ENCODE measurements around the gene NBEA.
A peak's percentile ranks its signal among the peaks of the same experiment; 100 is the strongest.
"Not testable (repeated sequence)": the region's sequence is repeated elsewhere in the genome, so short reads cannot be mapped to it uniquely, and the experiment has no call there.

Gene NBEA

GRCh38 chr13:34941835-34942731, at the start of gene NBEA:
Gene NBEA (plus strand): TSS chr13:34942270. CDS start chr13:34942821, 551 bp downstream.
- peak; percentile 77 for DNase-seq

GRCh38 chr13:34894756-34895155, 47.3 kb upstream of the NBEA start:
- no peak for DNase-seq

GRCh38 chr13:34897220-34897619, 44.9 kb upstream of the NBEA start:
- DNase-seq = no peak

- DNase-seq = no peak
Observed at GRCh38 chr13:34899888-34900287, 42.2 kb upstream of the NBEA start.

GRCh38 chr13:34900288-34900739, 41.8 kb upstream of the NBEA start:
- DNase-seq = no peak

- no peak for DNase-seq
Observed at GRCh38 chr13:34901572-34901971, 40.5 kb upstream of the NBEA start.

GRCh38 chr13:34911159-34911558, 30.9 kb upstream of the NBEA start:
- no peak for DNase-seq

GRCh38 chr13:34913040-34913439, 29.0 kb upstream of the NBEA start:
- peak; percentile 5 for DNase-seq

- no peak for DNase-seq
Observed at GRCh38 chr13:34914416-34914815, 27.7 kb upstream of the NBEA start.

GRCh38 chr13:34926508-34926907, 15.6 kb upstream of the NBEA start:
- peak; percentile 54 for DNase-seq

- DNase-seq = not testable (repeated sequence)
Observed at GRCh38 chr13:34928676-34929075, 13.4 kb upstream of the NBEA start.

- DNase-seq = no peak
Observed at GRCh38 chr13:34931572-34931971, 10.5 kb upstream of the NBEA start.

GRCh38 chr13:34933349-34933748, 8.7 kb upstream of the NBEA start:
- no peak for DNase-seq

- no peak for DNase-seq
Observed at GRCh38 chr13:34933786-34934185, 8.3 kb upstream of the NBEA start.

- no peak for DNase-seq
Observed at GRCh38 chr13:34935841-34936240, 6.2 kb upstream of the NBEA start.

GRCh38 chr13:34939771-34940170, 2.3 kb upstream of the NBEA start:
- no peak for DNase-seq

- DNase-seq = no peak
Observed at GRCh38 chr13:34941436-34941834, 635 bp upstream of the NBEA start.

GRCh38 chr13:34942732-34943435, 814 bp downstream of the NBEA start:
- DNase-seq = peak; percentile 13

GRCh38 chr13:34943436-34944273, 1.6 kb downstream of the NBEA start:
- DNase-seq = no peak

GRCh38 chr13:34944274-34944634, 2.2 kb downstream of the NBEA start:
- no peak for DNase-seq

- DNase-seq = peak; percentile 7
Observed at GRCh38 chr13:34944751-34945150, 2.7 kb downstream of the NBEA start.

- no peak for DNase-seq
Observed at GRCh38 chr13:34951528-34951927, 9.5 kb downstream of the NBEA start.

GRCh38 chr13:34959489-34959888, 17.4 kb downstream of the NBEA start:
- no peak for DNase-seq
